ENCODE measurements around the gene CEP85.
"Not testable (repeated sequence)": the region's sequence is repeated elsewhere in the genome, so short reads cannot be mapped to it uniquely, and the experiment has no call there.

The CEP85 gene

GRCh38 chr1:26225033-26225831, 8.8 kb upstream of the CEP85 start:
- peak; percentile 12 for DNase-seq

GRCh38 chr1:26230682-26231081, 3.3 kb upstream of the CEP85 start:
- DNase-seq = not testable (repeated sequence)

- DNase-seq = no peak
Measured at GRCh38 chr1:26234644-26235370, 807 bp downstream of the CEP85 start.

- no peak for DNase-seq
Measured at GRCh38 chr1:26237230-26237966, 3.4 kb downstream of the CEP85 start.

GRCh38 chr1:26239936-26240335, 5.9 kb downstream of the CEP85 start:
- no peak for DNase-seq

- no peak for DNase-seq
Measured at GRCh38 chr1:26252718-26253117, 18.7 kb downstream of the CEP85 start.

- DNase-seq = no peak
Measured at GRCh38 chr1:26254404-26254803, 20.4 kb downstream of the CEP85 start.

- no peak for DNase-seq
Measured at GRCh38 chr1:26257222-26257621, 23.2 kb downstream of the CEP85 start.

GRCh38 chr1:26259005-26259404, 25.0 kb downstream of the CEP85 start:
- DNase-seq = no peak

GRCh38 chr1:26259578-26259977, 25.6 kb downstream of the CEP85 start:
- no peak for DNase-seq

- DNase-seq = no peak
Measured at GRCh38 chr1:26263212-26263611, 29.2 kb downstream of the CEP85 start.

- no peak for DNase-seq
Measured at GRCh38 chr1:26265405-26265804, 31.4 kb downstream of the CEP85 start.

GRCh38 chr1:26268290-26269197, 34.5 kb downstream of the CEP85 start:
- DNase-seq = no peak

GRCh38 chr1:26269198-26269550, 35.2 kb downstream of the CEP85 start:
- DNase-seq = no peak

- no peak for DNase-seq
Measured at GRCh38 chr1:26274801-26275425, 40.9 kb downstream of the CEP85 start.

- peak; percentile 72 for DNase-seq
Measured at GRCh38 chr1:26275580-26276431, 41.8 kb downstream of the CEP85 start.

- no peak for DNase-seq
Measured at GRCh38 chr1:26276432-26276838, 42.4 kb downstream of the CEP85 start.

- no peak for DNase-seq
Measured at GRCh38 chr1:26277261-26277661, 43.3 kb downstream of the CEP85 start.

- no peak for DNase-seq
Measured at GRCh38 chr1:26277719-26278118, 43.7 kb downstream of the CEP85 start.

GRCh38 chr1:26278303-26278702, 44.3 kb downstream of the CEP85 start:
- DNase-seq = no peak
